HCT116 (cell line): ENCODE data around the gene IPP.

Experiments used
- CEBPB ChIP-seq: IDR thresholded peaks from 2 replicates; pipeline ENCODE4 v1.6.1; 2012; ENCODE audit warnings: low read depth
- EZH2 ChIP-seq: fragments of 200-600 bp; sonication (generic); IDR thresholded peaks from 2 replicates; pipeline ENCODE4 v1.6.1; 2017; ENCODE audit warnings: antibody characterized with exemption, mixed run types
- EZH2phosphoT487 ChIP-seq: fragments of 200-600 bp; IDR thresholded peaks from 2 replicates; pipeline ENCODE4 v1.6.1; 2018; ENCODE audit warnings: antibody characterized with exemption, borderline replicate concordance
- JUND ChIP-seq: IDR thresholded peaks from 2 replicates; pipeline ENCODE4 v1.6.1; 2012
- POLR2A ChIP-seq: IDR thresholded peaks from 2 replicates; pipeline ENCODE4 v1.7.0; 2011; ENCODE audit warnings: borderline replicate concordance; ENCODE audit not compliant: insufficient read depth, insufficient read length; ENCODE audit errors: extremely low read depth
- POLR2AphosphoS5 ChIP-seq: IDR thresholded peaks from 2 replicates; pipeline ENCODE4 v1.6.1; 2011; ENCODE audit warnings: mild to moderate bottlenecking, low read depth, low read length, moderate library complexity
- SIN3A ChIP-seq: IDR thresholded peaks from 2 replicates; pipeline ENCODE4 v1.6.1; 2012; ENCODE audit warnings: low read depth
- TCF7L2 ChIP-seq: IDR thresholded peaks from 2 replicates; pipeline ENCODE4 v1.7.0; 2011; ENCODE audit warnings: borderline replicate concordance, inconsistent platforms; ENCODE audit not compliant: insufficient read depth, insufficient read length; ENCODE audit errors: extremely low read depth
- ZFX ChIP-seq: fragments of 450-650 bp; IDR thresholded peaks from 2 replicates; pipeline ENCODE4 v1.6.1; 2017
- ZNF274 ChIP-seq: fragments of 200-500 bp; sonication (Bioruptor generic); IDR thresholded peaks from 2 replicates; pipeline ENCODE4 v1.6.1; 2014; ENCODE audit warnings: mild to moderate bottlenecking, low read depth, low read length, inconsistent platforms
- TF ChIP-seq, protein P1 (sequence below), 3 experiments: fragments of 200-600 bp in 1 of 3; sonication (generic) in 1 of 3; IDR thresholded peaks in 2 of 3; conservative IDR thresholded peaks in 1 of 3; 2 replicates each; pipeline ENCODE4 v1.5.1; 2012 to 2017; ENCODE audit warnings: low read depth in 2 of 3, low read length in 2 of 3, antibody characterized with exemption in 1 of 3, borderline replicate concordance in 1 of 3, control low read depth in 1 of 3, mild to moderate bottlenecking in 1 of 3, mixed read lengths in 1 of 3, mixed run types in 1 of 3, moderate library complexity in 1 of 3; ENCODE audit not compliant: insufficient read depth in 1 of 3
- TF ChIP-seq, protein P2 (sequence below): IDR thresholded peaks from 2 replicates; pipeline ENCODE4 v1.6.1; 2012
- TF ChIP-seq, protein P3 (sequence below): IDR thresholded peaks from 2 replicates; pipeline ENCODE4 v1.6.1; 2012; ENCODE audit warnings: low read depth

DNA sequence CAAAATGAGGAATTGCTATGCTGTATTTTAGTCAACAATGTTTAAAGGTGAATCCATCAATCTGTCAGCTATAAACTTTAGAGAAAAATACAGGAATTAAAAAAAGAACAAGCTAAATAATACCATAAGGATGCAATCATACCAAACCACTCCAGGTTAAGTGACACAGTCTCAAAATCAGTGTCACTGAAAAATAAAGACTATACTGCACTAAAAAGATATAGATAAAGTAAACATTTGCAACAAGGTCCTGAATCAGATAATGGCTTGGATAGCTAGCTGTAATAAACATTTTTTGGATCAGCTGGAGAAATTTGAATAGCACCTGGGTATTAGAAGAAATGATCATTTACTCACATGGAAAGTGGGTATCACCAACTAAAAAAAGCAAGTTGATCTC lies 72.0 kb downstream of the IPP start:
- TF ChIP-seq, protein P1, sequence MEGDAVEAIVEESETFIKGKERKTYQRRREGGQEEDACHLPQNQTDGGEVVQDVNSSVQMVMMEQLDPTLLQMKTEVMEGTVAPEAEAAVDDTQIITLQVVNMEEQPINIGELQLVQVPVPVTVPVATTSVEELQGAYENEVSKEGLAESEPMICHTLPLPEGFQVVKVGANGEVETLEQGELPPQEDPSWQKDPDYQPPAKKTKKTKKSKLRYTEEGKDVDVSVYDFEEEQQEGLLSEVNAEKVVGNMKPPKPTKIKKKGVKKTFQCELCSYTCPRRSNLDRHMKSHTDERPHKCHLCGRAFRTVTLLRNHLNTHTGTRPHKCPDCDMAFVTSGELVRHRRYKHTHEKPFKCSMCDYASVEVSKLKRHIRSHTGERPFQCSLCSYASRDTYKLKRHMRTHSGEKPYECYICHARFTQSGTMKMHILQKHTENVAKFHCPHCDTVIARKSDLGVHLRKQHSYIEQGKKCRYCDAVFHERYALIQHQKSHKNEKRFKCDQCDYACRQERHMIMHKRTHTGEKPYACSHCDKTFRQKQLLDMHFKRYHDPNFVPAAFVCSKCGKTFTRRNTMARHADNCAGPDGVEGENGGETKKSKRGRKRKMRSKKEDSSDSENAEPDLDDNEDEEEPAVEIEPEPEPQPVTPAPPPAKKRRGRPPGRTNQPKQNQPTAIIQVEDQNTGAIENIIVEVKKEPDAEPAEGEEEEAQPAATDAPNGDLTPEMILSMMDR (IDR thresholded peaks at IDR 0.05 in 2 of 3, conservative IDR thresholded peaks at IDR 0.05 in 1 of 3; ENCODE audit: borderline replicate concordance in 1 of 3, insufficient read depth in 1 of 3, low read depth in 2 of 3, low read length in 2 of 3) = no peak
- TF ChIP-seq, protein P2, sequence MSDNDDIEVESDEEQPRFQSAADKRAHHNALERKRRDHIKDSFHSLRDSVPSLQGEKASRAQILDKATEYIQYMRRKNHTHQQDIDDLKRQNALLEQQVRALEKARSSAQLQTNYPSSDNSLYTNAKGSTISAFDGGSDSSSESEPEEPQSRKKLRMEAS = no peak
- TF ChIP-seq CEBPB = no peak
- no peak for TF ChIP-seq EZH2
- TF ChIP-seq TCF7L2 = no peak
- no peak for TF ChIP-seq ZNF274
- TF ChIP-seq SIN3A = no peak
- no peak for TF ChIP-seq POLR2AphosphoS5
- TF ChIP-seq POLR2A = no peak
- TF ChIP-seq JUND = no peak
- no peak for TF ChIP-seq EZH2phosphoT487
- TF ChIP-seq, protein P3, sequence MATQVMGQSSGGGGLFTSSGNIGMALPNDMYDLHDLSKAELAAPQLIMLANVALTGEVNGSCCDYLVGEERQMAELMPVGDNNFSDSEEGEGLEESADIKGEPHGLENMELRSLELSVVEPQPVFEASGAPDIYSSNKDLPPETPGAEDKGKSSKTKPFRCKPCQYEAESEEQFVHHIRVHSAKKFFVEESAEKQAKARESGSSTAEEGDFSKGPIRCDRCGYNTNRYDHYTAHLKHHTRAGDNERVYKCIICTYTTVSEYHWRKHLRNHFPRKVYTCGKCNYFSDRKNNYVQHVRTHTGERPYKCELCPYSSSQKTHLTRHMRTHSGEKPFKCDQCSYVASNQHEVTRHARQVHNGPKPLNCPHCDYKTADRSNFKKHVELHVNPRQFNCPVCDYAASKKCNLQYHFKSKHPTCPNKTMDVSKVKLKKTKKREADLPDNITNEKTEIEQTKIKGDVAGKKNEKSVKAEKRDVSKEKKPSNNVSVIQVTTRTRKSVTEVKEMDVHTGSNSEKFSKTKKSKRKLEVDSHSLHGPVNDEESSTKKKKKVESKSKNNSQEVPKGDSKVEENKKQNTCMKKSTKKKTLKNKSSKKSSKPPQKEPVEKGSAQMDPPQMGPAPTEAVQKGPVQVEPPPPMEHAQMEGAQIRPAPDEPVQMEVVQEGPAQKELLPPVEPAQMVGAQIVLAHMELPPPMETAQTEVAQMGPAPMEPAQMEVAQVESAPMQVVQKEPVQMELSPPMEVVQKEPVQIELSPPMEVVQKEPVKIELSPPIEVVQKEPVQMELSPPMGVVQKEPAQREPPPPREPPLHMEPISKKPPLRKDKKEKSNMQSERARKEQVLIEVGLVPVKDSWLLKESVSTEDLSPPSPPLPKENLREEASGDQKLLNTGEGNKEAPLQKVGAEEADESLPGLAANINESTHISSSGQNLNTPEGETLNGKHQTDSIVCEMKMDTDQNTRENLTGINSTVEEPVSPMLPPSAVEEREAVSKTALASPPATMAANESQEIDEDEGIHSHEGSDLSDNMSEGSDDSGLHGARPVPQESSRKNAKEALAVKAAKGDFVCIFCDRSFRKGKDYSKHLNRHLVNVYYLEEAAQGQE = no peak
- TF ChIP-seq ZFX = no peak
